IPS DF 6.9 (cell line): ENCODE measurements around the gene ST8SIA6.
"Not testable (repeated sequence)": the region's sequence is repeated elsewhere in the genome, so short reads cannot be mapped to it uniquely, and the experiment has no call there.

Experiments
- DNase-seq: peaks from one replicate; pipeline ENCODE4 v3.0.0-alpha.2; 2013; ENCODE audit warnings: low read depth, low spot score
- H3K27ac ChIP-seq: one replicate; pipeline ENCODE4 v1.5.1; 2013; ENCODE audit warnings: low read length, control low read depth
- H3K27me3 ChIP-seq: 2 replicates; pipeline ENCODE4 v1.6.1; 2013; ENCODE audit warnings: mild to moderate bottlenecking, low read length; ENCODE audit not compliant: control insufficient read depth, insufficient read depth
- H3K36me3 ChIP-seq: 2 replicates; pipeline ENCODE4 v1.6.1; 2013; ENCODE audit warnings: low read length; ENCODE audit not compliant: control insufficient read depth, insufficient read depth
- H3K4me1 ChIP-seq: 2 replicates; pipeline ENCODE4 v1.6.1; 2013; ENCODE audit warnings: low read length; ENCODE audit not compliant: control insufficient read depth, insufficient read depth
- H3K4me3 ChIP-seq: 2 replicates; pipeline ENCODE4 v1.5.1; 2013; ENCODE audit warnings: mild to moderate bottlenecking, low read length
- H3K9me3 ChIP-seq: 2 replicates; pipeline ENCODE4 v1.6.1; 2013; ENCODE audit warnings: low read length, inconsistent platforms; ENCODE audit not compliant: control insufficient read depth, insufficient read depth
- WGBS: extraction: QIAGEN DNeasy Blood & Tissue Kit; methylation state at CpG from one replicate; pipeline ENCODE4 v1.1.7; 2013; ENCODE audit warnings: mixed read lengths, missing lambda C conversion rate; ENCODE audit not compliant: insufficient read length, insufficient coverage; 5-methylcytosine and 5-hydroxymethylcytosine counted together

The ST8SIA6 gene, protein sequence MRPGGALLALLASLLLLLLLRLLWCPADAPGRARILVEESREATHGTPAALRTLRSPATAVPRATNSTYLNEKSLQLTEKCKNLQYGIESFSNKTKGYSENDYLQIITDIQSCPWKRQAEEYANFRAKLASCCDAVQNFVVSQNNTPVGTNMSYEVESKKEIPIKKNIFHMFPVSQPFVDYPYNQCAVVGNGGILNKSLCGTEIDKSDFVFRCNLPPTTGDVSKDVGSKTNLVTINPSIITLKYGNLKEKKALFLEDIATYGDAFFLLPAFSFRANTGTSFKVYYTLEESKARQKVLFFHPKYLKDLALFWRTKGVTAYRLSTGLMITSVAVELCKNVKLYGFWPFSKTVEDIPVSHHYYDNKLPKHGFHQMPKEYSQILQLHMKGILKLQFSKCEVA

DNA sequence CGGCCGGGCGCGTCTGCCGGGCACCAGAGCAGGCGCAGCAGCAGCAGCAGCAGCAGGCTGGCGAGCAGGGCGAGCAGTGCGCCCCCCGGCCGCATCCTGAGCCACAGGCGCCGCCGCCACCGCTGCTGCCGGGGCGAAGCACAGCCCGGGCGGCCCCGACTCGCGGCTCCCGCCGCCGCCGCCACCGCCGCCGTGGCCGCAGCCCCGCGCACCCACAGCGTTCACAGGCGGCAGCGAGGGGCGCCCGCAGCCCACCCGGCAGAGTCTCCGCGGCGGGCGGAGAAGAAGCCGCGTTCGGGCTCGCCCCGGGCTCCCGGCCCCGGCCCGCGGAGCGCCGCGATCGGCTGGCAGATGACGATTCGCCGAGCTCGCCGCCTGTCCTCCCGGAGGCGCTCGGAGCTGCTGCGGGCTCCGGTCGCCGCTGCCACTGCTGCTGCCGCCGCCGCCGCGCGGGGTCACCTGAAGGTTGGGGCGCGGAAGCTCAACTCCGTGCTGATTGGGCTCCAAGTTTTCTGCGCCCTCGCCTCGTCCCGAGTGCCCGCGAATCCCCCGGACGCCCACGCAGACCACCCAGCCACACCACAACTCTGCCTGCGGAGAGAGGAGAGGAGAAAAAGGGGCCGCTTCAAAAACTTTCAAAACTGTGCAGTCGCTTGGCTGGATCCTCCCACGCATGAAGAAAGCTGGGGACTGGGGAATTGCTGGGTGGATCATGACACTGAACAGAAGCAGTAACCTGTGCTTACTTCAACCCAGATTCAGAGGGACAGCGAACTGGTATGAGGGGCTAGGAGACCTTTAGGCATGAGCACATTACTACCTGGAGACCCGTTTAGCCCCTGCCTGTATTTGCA lies at the start of gene ST8SIA6:
ST8SIA6 (minus strand) TSS at position 435 of the 854 bp plus-strand sequence; CDS start at position 95, 340 bp downstream.
- H3K27ac ChIP-seq: no peak within 1 kb of the TSS
- H3K36me3 ChIP-seq: no peaks in the 10 kb centered on the region
- peak within 1 kb of the TSS; percentile 54; the same call in 1 of the 2 replicates for H3K4me3 ChIP-seq
- no peaks in the 10 kb centered on the region for H3K4me1 ChIP-seq
- DNase-seq: no peak
- H3K27me3 ChIP-seq: peaks cover 11% of the 10 kb centered on the region; the same call in 1 of the 2 replicates
- peaks cover 2% of the 10 kb centered on the region for H3K9me3 ChIP-seq
- no CpG with 5 or more reads among the region's 91 CpGs for WGBS

DNA sequence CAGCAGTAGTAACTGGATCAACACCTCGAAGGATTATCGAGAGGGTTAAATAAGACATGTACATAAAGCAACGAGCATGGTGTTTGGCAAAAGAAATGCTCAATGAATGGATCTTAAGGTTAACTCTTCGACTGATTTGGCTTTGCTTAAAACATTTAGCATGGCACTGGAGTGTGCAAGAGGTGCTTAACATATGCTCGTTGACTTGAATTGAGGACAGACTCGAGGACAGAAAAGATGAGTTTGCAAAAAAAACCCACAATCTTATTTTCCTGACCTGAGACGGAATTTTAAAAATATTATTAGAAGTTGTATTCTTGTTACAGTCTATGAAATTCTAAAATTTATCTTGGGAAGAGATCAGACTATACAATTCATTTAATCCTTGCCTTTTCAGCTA lies 49.4 kb upstream of the ST8SIA6 start:
- Histone ChIP-seq H3K4me3 (no peak overlapping the region), H3K27ac (no peak overlapping the region), H3K9me3 (no peaks in the 10 kb centered on the region), H3K4me1 (no peaks in the 10 kb centered on the region), H3K27me3 (no peaks in the 10 kb centered on the region), H3K36me3 (no peaks in the 10 kb centered on the region)
- no CpG with 5 or more reads among the region's 7 CpGs for WGBS
- no peak for DNase-seq

DNA sequence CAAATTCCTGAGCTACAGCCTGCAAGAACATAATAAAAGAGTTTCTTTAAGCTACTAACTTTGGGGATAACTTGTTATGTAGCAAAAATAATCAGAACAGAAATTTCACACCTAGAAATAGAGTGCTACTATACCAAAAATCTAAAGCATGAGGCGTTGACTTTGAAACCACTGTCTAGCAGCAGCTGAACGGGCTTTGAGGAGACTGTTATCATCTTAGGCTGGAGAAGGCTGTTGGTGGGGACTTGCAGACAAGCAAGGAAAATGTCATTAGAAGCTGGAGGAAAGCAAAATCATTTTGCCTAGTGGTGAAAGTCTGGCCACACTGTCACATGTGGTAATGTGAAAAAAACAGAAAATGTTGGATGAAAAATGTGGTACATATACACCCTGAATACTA lies 48.4 kb upstream of the ST8SIA6 start:
- Histone ChIP-seq H3K27ac (no peak overlapping the region), H3K9me3 (no peaks in the 10 kb centered on the region), H3K4me3 (no peak overlapping the region), H3K4me1 (no peaks in the 10 kb centered on the region), H3K36me3 (no peaks in the 10 kb centered on the region), H3K27me3 (no peaks in the 10 kb centered on the region)
- no peak for DNase-seq
- no CpG with 5 or more reads among the region's 2 CpGs for WGBS

DNA sequence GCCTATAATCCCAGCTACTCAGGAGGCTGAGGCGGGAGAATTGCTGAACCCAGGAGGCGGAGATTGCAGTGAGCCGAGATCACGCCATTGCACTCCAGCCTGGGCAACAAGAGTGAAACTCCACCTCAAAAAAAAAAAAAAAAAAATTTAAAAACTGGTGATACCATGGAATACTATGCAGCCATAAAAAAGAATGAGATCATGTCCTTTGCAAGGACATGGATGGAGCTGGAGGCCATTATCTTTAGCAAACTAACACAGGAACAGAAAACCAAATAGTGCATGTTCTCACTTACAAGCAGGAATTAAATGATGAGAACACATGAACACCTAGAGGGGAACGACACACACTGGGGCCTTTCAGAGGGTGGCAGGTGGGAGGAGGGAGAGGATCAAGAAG lies 44.6 kb upstream of the ST8SIA6 start:
- H3K4me3 ChIP-seq, H3K4me1 ChIP-seq, H3K36me3 ChIP-seq, H3K9me3 ChIP-seq, DNase-seq, H3K27me3 ChIP-seq, H3K27ac ChIP-seq: not testable (repeated sequence)
- WGBS: no CpG with 5 or more reads among the region's 5 CpGs

DNA sequence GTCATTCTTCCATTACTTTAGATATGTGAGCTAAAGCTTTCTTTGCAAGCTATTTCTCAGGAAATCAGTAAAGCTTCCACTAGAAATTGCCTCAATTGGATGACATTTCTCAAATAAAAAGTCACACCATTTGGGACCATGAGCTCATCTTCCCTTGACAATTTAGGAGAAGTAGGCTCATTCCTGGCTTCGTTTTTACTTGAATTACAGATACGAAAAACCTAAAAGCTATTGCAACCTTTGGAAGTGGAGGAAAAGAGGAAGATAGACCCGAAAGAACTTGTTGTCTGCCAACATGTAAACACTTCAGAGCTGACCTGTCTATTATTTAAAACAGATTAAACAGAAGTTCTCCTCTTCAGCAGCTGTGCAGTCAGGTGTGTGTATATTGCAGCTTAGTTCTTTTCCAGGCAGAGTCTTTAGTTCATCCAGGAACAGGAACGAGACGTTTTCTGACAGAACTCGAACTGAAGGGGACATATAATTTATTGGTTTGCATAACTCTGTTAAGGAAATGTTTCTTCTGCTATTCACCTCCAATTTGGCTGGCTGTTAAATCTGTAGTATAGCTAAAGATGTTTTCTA lies 43.1 kb upstream of the ST8SIA6 start:
- no peak for DNase-seq
- no peaks in the 10 kb centered on the region for H3K9me3 ChIP-seq
- H3K36me3 ChIP-seq: no peaks in the 10 kb centered on the region
- no peaks in the 10 kb centered on the region for H3K27me3 ChIP-seq
- no peaks in the 10 kb centered on the region for H3K4me1 ChIP-seq
- no peak overlapping the region for H3K4me3 ChIP-seq
- no peak overlapping the region for H3K27ac ChIP-seq
- no CpG with 5 or more reads among the region's 6 CpGs for WGBS

DNA sequence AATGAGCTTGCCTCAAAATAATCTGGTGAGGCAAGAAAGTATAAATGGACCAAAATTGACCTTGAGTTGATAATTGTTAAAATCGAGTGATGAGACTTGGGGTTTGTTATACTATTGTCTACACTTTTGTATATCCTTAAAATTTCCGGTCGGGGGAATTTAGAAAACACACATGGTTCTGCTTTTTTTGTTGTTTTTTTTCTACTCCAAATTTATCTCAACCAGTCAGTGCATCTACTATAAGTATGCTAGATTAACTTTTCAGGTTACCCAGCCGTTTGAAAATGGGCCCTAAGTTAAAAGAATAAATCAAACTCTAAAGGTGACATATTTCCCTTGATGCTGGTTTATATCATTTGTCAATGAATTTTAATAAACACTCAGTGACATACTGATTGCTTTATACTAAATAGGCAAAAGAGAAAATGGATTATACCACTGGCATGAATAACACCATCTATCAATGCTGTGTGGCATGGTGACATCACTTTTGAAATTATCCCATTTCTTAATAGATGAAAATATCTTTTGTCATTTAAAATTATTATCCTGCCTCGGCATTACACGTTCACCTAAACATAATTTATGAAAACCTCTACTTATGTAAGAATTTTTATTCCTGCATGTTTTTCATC lies 40.3 kb upstream of the ST8SIA6 start:
- no peaks in the 10 kb centered on the region for H3K36me3 ChIP-seq
- 100% methylated on average over 2 of the region's 6 CpGs for WGBS

DNA sequence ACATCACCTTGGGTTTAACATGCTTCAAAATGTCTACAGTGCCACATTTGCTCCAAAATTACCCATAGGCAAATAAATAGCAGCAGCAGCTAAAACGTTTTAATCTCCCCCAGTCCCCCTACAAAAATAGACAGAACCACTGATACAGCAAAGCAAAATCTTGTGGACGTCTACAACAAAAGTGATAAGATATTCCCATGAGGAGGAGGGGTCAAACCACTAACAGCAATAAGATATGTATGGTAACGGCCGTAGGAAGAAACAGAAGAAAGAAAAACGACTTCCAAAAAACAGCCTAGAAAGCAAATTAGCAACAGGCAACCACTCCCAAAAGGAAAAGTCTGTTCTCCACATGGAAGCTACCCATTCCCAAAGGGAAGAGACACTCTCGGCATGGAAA lies 34.5 kb upstream of the ST8SIA6 start:
- H3K27me3 ChIP-seq: no peaks in the 10 kb centered on the region
- H3K9me3 ChIP-seq: no peaks in the 10 kb centered on the region
- no peak for DNase-seq
- WGBS: no CpG with 5 or more reads among the region's 6 CpGs
- H3K4me1 ChIP-seq: no peaks in the 10 kb centered on the region
- H3K4me3 ChIP-seq: no peak overlapping the region
- no peak overlapping the region for H3K27ac ChIP-seq
- no peaks in the 10 kb centered on the region for H3K36me3 ChIP-seq

More for the DNA sequence above, 40.3 kb upstream of the ST8SIA6 start:
- no peaks in the 10 kb centered on the region for H3K27me3 ChIP-seq
- no peak overlapping the region for H3K27ac ChIP-seq
- H3K4me1 ChIP-seq: no peaks in the 10 kb centered on the region
- no peak for DNase-seq
- no peaks in the 10 kb centered on the region for H3K9me3 ChIP-seq
- H3K4me3 ChIP-seq: no peak overlapping the region

DNA sequence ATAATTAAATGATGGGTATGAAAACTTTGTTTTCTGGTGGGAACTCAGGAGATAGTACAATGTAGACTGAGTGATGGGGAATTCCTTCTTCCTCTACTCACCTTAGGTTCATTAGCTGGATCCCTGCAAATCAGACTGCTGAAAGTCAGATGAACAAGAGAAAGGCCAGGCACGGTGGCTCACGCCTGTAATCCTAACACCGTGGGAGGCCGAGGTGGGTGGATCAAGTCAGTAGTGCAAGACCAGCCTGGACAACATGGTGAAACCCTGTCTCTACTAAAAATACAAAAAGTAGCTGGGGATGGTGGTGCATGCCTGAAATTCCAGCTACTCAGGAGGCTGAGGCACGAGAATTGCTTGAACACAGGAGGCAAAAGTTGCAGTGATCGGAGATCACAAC lies 28.7 kb upstream of the ST8SIA6 start:
- H3K4me1 ChIP-seq: no peaks in the 10 kb centered on the region

DNA sequence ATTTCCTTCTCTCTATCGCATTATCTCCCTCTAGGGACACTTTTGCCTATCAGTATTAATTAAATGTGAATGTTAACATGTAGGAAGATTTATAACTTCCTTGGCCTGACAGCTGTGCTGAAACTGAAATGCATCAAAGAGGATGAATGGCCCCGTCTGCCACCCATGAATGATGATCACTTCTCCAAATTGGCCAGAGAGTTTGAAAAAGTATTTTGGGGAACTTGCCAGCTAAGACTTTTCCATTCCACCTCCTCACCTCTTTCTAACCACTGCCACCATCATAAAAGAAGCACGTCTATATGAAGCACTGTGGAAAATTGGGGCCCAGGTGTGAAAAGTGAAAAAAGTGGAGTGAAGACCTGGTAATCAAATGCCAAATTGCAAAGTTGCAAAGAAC lies 25.4 kb upstream of the ST8SIA6 start:
- WGBS: 100% methylated on average over 1 of the region's 3 CpGs
- no peaks in the 10 kb centered on the region for H3K4me1 ChIP-seq
- no peak overlapping the region for H3K27ac ChIP-seq
- DNase-seq: no peak
- no peaks in the 10 kb centered on the region for H3K27me3 ChIP-seq
- no peaks in the 10 kb centered on the region for H3K36me3 ChIP-seq
- H3K9me3 ChIP-seq: no peaks in the 10 kb centered on the region
- H3K4me3 ChIP-seq: no peak overlapping the region

More for the DNA sequence above, 28.7 kb upstream of the ST8SIA6 start:
- WGBS: no CpG with 5 or more reads among the region's 6 CpGs
- no peaks in the 10 kb centered on the region for H3K36me3 ChIP-seq
- no peaks in the 10 kb centered on the region for H3K27me3 ChIP-seq
- no peak for DNase-seq
- H3K4me3 ChIP-seq: no peak overlapping the region
- no peak overlapping the region for H3K27ac ChIP-seq
- H3K9me3 ChIP-seq: no peaks in the 10 kb centered on the region

DNA sequence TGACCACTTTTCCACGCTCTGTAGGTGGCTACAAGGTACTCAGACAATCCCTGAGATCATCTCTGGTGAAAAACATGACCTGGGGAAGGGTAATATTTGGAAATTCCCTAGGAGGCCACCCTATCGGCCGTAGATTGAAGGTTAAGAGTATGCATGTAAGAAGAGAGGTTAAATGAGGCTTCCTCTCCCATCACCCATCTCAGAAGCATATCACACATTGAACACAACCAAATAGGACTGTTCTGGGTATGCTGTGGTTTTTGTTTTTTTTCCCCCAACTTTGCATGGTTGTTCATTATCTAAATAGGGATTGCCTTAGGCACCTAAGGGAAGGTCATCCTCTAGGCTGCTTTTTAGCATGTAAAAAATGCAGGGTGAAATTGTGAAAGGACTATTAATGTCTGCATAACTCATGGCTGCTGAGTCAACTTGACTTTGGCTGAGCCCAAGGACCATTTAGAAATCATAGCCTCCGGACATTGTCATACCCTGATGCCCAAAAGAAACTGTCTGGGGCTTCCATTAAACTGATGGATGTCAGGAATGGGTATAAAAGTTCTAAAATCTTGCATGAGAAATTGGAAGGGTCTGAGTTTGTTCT lies 24.7 kb upstream of the ST8SIA6 start:
- Histone ChIP-seq H3K4me3 (no peak overlapping the region), H3K27me3 (no peaks in the 10 kb centered on the region), H3K36me3 (no peaks in the 10 kb centered on the region), H3K27ac (no peak overlapping the region), H3K4me1 (no peaks in the 10 kb centered on the region), H3K9me3 (no peaks in the 10 kb centered on the region)
- DNase-seq: no peak
- WGBS: no CpG with 5 or more reads among the region's 4 CpGs
